MCF 10A (cell line): ENCODE results near the gene SYCP2. TPM values are rescaled to one million over a fixed set of nuclear protein-coding genes. Genes with fewer than 3 reads are reported as not detected.

Source experiments
- BruUV-seq: library from RNA; stranded (reverse); fragments of 400-500 nt; replicated peaks from 2 replicates; lab custom pipeline; 2021; lab: Mats Ljungman, UMichigan
- CTCF ChIA-PET: fragments of 300-600 bp; sonication (Branson Sonifier 250); formaldehyde crosslinking; extraction: SDS; loops from one replicate; lab custom pipeline; 2021; ENCODE audit warnings: antibody characterized with exemption, inconsistent platforms; lab: Yijun Ruan, JAX
- POLR2A ChIA-PET: fragments of 300-600, 350-650 bp; sonication (Branson Sonifier 250); formaldehyde crosslinking; extraction: SDS; loops from one replicate; lab custom pipeline; 2020; ENCODE audit warnings: antibody characterized with exemption, inconsistent platforms; lab: Yijun Ruan, JAX
- DNase-seq: peaks from one replicate; pipeline ENCODE4 v3.0.0-alpha.2; 2018; ENCODE audit not compliant: unreplicated experiment
- H3K27ac Mint-ChIP-seq: one replicate; pipeline ENCODE4 v1.8.0; 2022; ENCODE audit warnings: mild to moderate bottlenecking, low read depth, mixed read lengths; ENCODE audit not compliant: unreplicated experiment
- H3K27me3 Mint-ChIP-seq: one replicate; pipeline ENCODE4 v1.8.0; 2022; ENCODE audit warnings: mixed read lengths; ENCODE audit not compliant: insufficient read depth, unreplicated experiment
- H3K36me3 Mint-ChIP-seq: one replicate; pipeline ENCODE4 v1.8.0; 2022; ENCODE audit warnings: mild to moderate bottlenecking, moderate library complexity, mixed read lengths; ENCODE audit not compliant: insufficient read depth, unreplicated experiment
- H3K4me1 Mint-ChIP-seq: one replicate; pipeline ENCODE4 v1.8.0; 2022; ENCODE audit warnings: mixed read lengths; ENCODE audit not compliant: insufficient read depth, unreplicated experiment
- H3K4me3 Mint-ChIP-seq: one replicate; pipeline ENCODE4 v1.8.0; 2022; ENCODE audit warnings: mild to moderate bottlenecking, moderate library complexity, mixed read lengths; ENCODE audit not compliant: unreplicated experiment
- H3K9me3 Mint-ChIP-seq: one replicate; pipeline ENCODE4 v1.8.0; 2022; ENCODE audit warnings: mixed read lengths; ENCODE audit not compliant: unreplicated experiment
- CTCF ChIP-seq: fragments of 200-600 bp; IDR thresholded peaks from one replicate; pipeline ENCODE4 v1.8.0; 2022; ENCODE audit warnings: antibody characterized with exemption, mild to moderate bottlenecking; ENCODE audit not compliant: unreplicated experiment
- intact Hi-C: fragments of 100-400 bp; cut with micrococcal nuclease; formaldehyde crosslinking; loops from 2 replicates; pipeline ENCODE4 v1.14.1; 2022
- total RNA-seq: library from RNA; stranded (reverse); gene quantifications from 2 replicates; pipeline ENCODE4 v1.2.3, GENCODE V29; 2022

SYCP2 gene
- total RNA-seq, 1 experiment from 2014 or later = 0.35 TPM

GRCh38 chr20:59948828-59949720 lies 15.6 kb upstream of the SYCP2 start:
- peak; percentile 23 for TF ChIP-seq CTCF
- no peaks in the 10 kb centered on the region for H3K4me1 Mint-ChIP-seq
- BruUV-seq = no TSS peak
- ChIA-PET CTCF (interaction anchor here (0.5 to 22.6 kb wide), 40 partner anchors 9 to 1488 kb away, joined by 3 to 360 read pairs (median 4); partner anchors contain the start of genes CDH26, FAM217B, PPP1R3D and SYCP2), POLR2A (interaction anchor here (0.6 to 7.0 kb wide), 4 partner anchors 8 to 1206 kb away, joined by 3 to 45 read pairs (median 8); partner anchors contain the start of genes FAM217B and PPP1R3D)
- H3K9me3 Mint-ChIP-seq = no peaks in the 10 kb centered on the region
- H3K4me3 Mint-ChIP-seq = no peak overlapping the region
- peak; percentile 71 for DNase-seq
- no peak overlapping the region for H3K27ac Mint-ChIP-seq
- peaks cover 10% of the 10 kb centered on the region for H3K36me3 Mint-ChIP-seq
- no peaks in the 10 kb centered on the region for H3K27me3 Mint-ChIP-seq
- intact Hi-C loops = loop anchor here (1.0 to 5.0 kb wide), 4 partner anchors 101 to 313 kb away; no protein-coding TSS in a partner anchor

- no peak for DNase-seq
- H3K36me3 Mint-ChIP-seq = peaks cover 16% of the 10 kb centered on the region
- TF ChIP-seq CTCF = no peak
- no TSS peak for BruUV-seq
- POLR2A ChIA-PET = interaction anchor here (1.0 to 7.0 kb wide), 3 partner anchors 7 to 24 kb away, joined by 3 to 45 read pairs (median 10); partner anchors contain the start of genes FAM217B and PPP1R3D
- CTCF ChIA-PET = interaction anchor here (0.6 to 22.6 kb wide), 18 partner anchors 8 to 1969 kb away, joined by 3 to 360 read pairs (median 4); partner anchors contain the start of genes FAM217B and PPP1R3D
- H3K4me3 Mint-ChIP-seq = no peak overlapping the region
- no peaks in the 10 kb centered on the region for H3K9me3 Mint-ChIP-seq
- no peaks in the 10 kb centered on the region for H3K27me3 Mint-ChIP-seq
- no peak overlapping the region for H3K27ac Mint-ChIP-seq
- intact Hi-C loops = loop anchor here (5.0 kb wide), 3 partner anchors 189 to 314 kb away; no protein-coding TSS in a partner anchor
- no peaks in the 10 kb centered on the region for H3K4me1 Mint-ChIP-seq
Observed at GRCh38 chr20:59948212-59948611, 14.8 kb upstream of the SYCP2 start.

GRCh38 chr20:59947376-59947775 lies 13.9 kb upstream of the SYCP2 start:
- Mint-ChIP-seq H3K4me3 (no peak overlapping the region), H3K36me3 (peaks cover 22% of the 10 kb centered on the region), H3K27ac (no peak overlapping the region), H3K9me3 (no peaks in the 10 kb centered on the region), H3K4me1 (no peaks in the 10 kb centered on the region), H3K27me3 (no peaks in the 10 kb centered on the region)
- POLR2A ChIA-PET = interaction anchor here (3.2 kb wide), 1 partner anchor 25 kb away, joined by 10 read pairs; no protein-coding TSS in a partner anchor
- CTCF ChIA-PET = interaction anchor here (0.6 to 22.6 kb wide), 7 partner anchors 7 to 1970 kb away, joined by 3 to 360 read pairs (median 7); partner anchors contain the start of genes FAM217B and PPP1R3D
- TF ChIP-seq CTCF = no peak
- intact Hi-C loops = loop anchor here (5.0 kb wide), 3 partner anchors 190 to 315 kb away; no protein-coding TSS in a partner anchor
- no TSS peak for BruUV-seq
- DNase-seq = no peak
